Ramos (cell line): ENCODE results near the gene LRMDA.
"Not testable (repeated sequence)": the region's sequence is repeated elsewhere in the genome, so short reads cannot be mapped to it uniquely, and the experiment has no call there.

Source experiments
- in situ Hi-C: fragments of 300-500 bp; cut with MboI; formaldehyde crosslinking; loops from one replicate; pipeline ENCODE4 v1.14.3; 2022; ENCODE audit warnings: low sequenced_read_pairs; ENCODE audit not compliant: unreplicated experiment

Gene LRMDA

DNA sequence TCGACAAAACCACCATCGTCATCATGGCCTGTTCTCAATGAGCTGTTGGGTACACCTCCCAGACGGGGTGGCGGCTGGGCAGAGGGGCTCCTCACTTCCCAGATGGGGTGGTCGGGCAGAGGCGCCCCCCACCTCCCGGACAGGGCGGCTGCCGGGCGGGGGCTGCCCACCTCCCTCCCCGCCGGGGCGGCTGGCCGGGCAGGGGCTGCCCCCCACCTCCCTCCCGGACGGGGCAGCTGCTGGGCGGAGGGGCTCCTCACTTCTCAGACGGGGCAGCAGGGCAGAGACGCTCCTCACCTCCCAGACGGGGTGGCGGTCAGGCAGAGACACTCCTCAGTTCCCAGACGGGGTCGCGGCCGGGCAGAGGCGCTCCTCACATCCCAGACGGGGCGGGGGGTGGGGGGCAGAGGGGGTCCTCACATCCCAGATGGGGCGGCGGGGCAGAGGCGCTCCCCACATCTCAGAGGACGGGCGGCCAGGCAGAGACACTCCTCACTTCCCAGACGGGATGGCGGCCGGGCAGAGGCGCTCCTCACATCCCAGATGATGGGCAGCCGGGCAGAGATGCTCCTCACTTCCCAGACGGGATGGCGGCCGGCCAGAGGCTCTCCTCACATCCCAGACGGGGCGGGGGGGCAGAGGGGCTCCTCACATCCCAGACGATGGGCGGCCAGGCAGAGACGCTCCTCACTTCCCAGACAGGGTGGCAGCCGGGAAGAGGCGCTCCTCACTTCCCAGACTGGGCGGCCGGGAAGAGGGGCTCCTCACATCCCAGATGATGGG lies 318.9 kb downstream of the LRMDA start:
- in situ Hi-C loops, result not testable (repeated sequence)

DNA sequence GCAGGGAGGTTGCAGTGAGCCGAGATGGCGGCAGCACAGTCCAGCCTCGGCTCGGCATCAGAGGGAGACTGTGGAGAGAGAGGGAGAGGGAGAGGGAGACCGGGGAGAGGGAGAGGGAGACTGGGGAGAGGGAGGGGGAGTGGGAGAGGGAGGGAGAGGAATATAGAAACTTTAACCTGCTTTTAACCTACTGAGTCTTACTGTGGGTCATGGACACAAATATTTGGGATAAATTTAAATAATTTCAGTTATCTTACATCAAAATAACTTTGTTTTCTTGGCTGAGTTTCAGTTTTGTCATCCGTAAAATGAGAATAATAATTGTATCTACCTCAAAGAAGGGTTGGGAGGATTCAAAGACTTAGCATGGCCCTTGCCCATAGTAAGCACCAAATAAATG lies 319.8 kb downstream of the LRMDA start:
- in situ Hi-C loops, result no loop called here

DNA sequence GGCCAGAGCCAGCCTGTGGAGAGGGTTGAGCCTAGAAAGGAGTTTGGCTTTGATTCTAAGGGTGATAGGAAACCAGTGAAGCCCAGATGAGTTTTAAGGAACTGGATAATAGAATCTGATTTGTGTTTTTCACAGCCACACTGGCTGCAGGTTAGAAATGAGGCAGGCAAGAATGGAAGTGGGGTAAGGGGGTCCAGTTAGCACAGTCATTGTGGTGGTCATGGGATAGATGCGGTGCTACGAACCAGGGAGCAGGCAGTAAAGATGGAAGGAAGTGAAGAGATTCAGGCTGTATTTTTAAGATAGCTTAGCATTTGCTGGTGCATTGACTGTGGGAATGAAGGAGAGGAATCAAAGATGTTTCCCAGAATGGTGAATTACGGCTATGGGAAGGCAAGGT lies 322.2 kb downstream of the LRMDA start:
- in situ Hi-C loops, result no loop called here

DNA sequence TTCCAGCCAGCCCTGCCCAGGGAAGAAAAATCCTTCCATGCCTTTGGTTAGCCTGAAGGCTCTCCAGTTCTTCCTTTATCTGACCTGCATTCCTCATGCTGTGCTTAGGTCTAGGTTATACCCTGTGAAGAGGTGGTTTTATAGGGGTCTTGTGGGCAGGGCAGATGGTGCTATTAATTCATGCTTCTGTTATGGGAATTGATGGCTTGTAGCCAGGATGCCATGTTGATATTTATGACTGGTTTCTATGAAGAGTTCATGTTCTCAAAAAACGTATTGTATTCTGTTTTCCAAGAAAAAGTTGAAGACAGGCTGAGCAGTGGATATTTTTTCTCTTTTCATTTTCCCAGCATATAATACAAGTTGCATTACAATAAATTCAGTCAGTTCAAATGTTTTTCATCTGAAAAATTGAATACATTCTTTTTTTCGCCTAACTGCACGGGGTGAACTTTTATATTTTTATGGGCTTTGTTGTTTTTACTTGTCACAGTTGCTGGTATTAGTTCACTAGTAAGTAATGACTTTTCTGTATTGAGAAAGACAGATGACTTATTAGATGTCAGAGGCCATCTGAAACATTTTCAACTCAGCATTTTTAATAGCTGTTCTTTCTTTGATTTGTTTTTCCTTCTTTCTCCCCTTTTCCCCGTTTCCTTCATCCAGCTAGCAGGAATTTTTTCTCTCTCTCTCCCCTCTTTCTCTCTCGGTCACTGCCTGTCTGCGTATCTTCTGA lies 322.8 kb downstream of the LRMDA start:
- in situ Hi-C loops, result no loop called here

DNA sequence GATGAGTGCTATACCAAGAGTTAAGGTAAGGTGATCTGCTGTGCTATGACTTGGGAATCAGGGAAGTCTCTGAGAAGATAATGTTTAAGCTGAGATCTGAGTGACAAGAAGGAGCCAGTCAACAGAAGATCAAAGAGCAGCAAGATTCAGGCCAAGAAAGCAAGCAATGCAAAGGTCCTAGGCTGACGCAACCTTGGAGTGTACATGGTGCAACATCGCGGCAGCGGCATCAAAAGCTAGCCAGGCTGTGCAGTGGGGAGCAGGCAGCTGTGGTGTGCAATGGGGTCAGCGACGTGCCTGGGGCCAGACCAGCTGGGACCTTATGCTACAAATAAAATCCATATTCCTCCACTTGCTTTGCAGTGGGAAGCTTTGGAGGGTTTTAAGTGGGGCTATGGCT lies 324.1 kb downstream of the LRMDA start:
- in situ Hi-C loops, result no loop called here

GRCh38 chr10:75761289-75761688 lies 329.9 kb downstream of the LRMDA start:
- in situ Hi-C loops, result no loop called here

- in situ Hi-C loops, result no loop called here
These were observed 331.0 kb downstream of the LRMDA start for GRCh38 chr10:75762431-75762802.

- in situ Hi-C loops, result no loop called here
These were observed 332.2 kb downstream of the LRMDA start for GRCh38 chr10:75763652-75764051.

DNA sequence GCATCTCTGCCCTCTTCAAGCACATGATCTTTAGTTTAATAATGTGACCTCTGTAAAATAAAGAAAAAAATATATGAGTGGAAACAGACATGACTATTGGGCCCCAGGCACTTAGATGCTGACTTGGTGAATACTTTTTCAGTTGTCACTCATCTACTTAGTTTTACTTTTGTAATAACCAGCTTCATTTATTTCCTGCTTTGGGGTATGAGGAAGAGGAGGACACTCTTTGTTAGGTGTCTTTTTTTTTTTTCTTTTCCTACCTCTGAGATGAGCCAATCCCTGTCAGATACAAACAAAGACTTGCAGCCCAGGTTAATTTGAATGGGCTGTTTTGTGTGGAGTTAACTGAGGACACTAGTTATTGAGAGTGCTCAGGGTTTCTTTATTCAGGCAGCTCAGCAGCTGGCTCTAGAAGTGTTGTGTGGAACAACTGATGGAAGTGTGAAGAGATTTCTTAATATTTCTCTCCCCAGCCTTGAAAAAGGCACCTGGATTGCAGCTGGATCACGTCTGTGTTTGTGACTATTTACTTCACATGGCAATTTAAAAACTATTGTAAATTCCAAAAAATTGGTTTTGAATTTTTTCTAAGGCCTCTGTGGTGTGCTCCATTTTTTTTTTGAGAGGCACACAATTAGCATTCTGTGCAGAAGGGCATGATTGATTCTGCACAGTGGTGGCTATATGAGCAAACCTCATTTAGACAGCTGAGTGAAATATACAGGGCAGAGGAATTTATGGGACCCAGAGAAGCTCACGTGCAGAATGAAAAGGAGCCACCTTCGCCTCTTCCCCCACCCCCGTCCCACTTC lies 333.8 kb downstream of the LRMDA start:
- in situ Hi-C loops, result no loop called here

DNA sequence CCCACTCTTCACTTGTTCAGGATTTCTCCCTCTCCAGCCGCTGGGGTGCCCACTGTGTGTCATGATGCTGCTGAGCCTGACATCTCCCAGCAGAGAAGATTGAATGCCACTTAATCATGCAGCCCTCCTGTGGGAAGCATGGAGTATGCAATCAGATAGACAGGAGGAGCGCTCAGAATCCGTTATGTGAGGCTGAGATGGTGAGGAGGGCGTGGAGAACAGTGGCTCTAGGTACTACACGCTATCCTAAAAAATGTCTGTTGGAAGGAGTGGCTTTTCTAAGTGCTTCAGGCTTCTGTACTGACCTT lies 334.3 kb downstream of the LRMDA start:
- in situ Hi-C loops, result no loop called here

GRCh38 chr10:75766106-75766505 lies 334.7 kb downstream of the LRMDA start:
- in situ Hi-C loops, result no loop called here

DNA sequence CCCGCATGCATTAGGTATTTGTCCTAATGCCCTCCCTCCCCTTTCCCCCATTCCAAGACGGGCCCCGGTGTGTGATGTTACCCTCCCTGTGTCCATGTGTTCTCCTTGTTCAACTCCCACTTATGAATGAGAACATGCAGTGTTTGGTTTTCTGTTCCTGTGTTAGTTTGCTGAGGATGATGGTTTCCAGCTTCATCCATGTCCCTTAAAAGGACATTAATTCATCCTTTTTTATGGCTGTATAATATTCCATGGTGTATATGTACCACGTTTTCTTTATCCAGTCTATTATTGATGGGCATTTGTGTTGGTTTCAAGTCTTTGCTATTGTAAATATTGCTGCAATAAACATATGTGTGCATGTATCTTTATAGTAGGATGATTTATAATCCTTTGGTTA lies 335.3 kb downstream of the LRMDA start:
- in situ Hi-C loops, result not testable (repeated sequence)

GRCh38 chr10:75770626-75771081 lies 339.2 kb downstream of the LRMDA start:
- in situ Hi-C loops, result no loop called here

DNA sequence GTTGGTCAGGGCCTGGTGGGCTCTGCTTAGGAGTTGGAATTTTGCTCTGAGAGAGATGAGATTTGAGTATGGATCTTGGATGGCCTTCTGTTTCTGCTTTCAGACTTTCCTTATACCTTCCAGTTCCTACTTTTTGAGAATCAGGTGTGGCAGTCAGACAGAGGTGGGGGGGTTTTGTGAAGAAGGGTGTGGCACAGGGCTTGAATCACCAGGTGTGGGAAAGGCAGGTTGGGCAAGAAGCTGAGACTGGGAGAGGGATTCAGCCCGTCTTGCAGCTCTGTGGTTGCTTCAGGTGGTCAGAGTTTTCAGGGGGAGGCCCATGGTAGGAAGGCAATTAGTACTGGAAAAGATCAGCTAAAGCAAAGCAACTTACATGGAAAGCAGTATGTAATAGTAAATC lies 340.2 kb downstream of the LRMDA start:
- in situ Hi-C loops, result no loop called here

DNA sequence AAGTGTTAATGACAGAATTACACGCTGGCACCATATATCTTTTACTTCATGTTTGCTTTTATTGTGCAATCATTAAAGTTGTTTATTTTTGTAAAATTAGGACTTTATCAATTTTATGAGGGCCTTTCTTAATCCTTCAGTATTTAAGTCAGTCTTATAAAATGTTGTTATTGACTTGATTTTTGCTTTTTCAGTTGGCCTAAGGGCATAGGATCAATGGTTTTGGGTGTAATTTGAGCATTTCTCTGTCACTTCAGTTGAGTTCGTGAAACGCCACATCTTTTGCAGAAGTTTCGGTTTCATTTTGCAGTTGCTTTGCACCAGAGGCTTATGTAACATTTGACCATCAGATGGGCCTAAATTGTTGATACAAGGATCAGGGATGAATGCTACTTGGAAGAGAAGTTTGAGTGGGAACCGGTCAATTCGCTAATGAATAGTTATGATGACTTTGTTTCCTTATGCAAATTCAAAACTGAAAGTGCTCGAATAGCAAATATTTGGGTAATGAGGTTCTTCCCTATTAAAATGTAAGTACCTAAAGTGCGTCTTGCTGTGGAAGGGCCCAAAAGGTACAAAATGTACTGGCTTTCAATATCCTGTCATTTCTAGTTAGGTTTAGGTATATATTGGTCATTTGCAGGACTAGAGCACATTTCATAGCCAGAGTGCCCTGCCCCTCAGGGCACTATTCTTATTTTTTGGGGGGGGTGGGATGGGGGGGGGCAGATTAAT lies 340.9 kb downstream of the LRMDA start:
- in situ Hi-C loops, result no loop called here

- in situ Hi-C loops, result no loop called here
These were observed 341.9 kb downstream of the LRMDA start for GRCh38 chr10:75773231-75773780.

DNA sequence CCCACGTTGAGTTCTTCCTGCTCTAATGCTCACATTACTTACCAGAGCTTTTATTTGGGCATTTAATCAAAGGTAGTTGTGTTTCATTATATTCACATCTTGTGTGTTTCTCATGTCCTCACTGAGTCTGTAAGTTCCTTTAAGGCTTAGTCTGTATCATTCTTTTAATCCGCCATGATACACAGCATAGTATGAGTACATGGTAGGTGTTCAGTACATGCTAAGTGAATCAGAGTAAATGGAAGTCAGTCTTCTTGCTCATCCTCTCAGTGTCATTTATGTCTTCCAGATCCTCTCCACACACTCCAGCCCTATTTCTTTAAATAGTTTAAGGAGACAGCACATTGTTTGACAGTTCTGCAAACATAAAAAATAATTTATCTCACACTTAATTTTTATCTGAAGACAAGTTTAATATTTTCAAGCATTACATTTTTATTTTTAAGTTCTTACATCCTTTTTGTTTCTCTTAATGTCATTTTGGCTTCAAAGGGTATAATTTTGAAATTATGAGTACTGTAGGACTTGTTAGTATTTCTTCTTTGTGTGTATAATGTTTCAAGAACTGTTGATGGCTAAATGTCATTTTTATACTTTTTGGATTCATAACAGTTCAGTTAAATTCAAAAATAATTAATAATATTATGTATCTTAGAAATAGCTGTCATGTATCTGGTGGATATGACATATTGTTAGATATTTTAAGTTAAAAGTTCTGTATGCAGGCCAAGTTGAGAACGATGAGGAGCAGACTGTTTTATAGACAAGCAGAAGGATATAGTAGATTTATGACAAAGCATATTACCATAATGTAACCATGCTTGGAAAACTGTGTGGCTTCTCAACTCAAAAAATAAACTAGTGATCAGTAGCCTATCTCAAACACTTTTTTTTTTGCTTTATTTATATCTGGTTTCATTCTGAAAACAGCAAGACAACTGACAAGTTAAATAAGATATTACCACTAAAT lies 342.7 kb downstream of the LRMDA start:
- in situ Hi-C loops, result no loop called here

- in situ Hi-C loops, result no loop called here
These were observed 343.5 kb downstream of the LRMDA start for GRCh38 chr10:75774783-75775490.
